ENCODE measurements around the gene XYLT1.

XYLT1 gene

GRCh38 chr16:17460890-17461289 is 9.9 kb downstream of the XYLT1 start:
- FAIRE-seq (no peak), DNase-seq (ENCODE audit: low spot score) (no peak)

- FAIRE-seq (no peak), DNase-seq (ENCODE audit: low spot score) (no peak)
Observed at GRCh38 chr16:17459903-17460521, 10.7 kb downstream of the XYLT1 start.

DNA sequence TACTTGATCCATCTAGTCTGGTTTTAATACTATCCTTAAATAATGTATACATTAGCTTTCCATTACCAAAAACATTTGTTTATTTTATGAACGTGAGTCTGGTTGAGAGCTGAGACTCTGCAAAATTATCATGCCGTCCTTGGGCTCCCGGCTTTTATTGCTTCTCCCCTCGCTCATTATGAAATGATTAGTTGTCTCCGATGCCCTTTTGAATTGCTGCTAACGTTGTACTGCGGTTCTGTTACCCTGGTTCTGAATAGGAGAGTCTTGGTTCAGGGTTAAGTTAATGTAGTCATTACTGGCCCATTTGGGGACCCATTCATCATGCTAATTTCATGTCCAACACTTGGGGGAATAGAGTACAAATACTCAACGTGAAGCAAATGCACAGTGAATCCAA is 12.8 kb downstream of the XYLT1 start:
- no peak for DNase-seq (ENCODE audit: low spot score)
- FAIRE-seq = no peak

GRCh38 chr16:17457513-17457912 is 13.2 kb downstream of the XYLT1 start:
- FAIRE-seq = no peak
- no peak for DNase-seq (ENCODE audit: low spot score)

GRCh38 chr16:17454162-17454730 is 16.5 kb downstream of the XYLT1 start:
- no peak for FAIRE-seq
- no peak for DNase-seq (ENCODE audit: low spot score)

GRCh38 chr16:17453364-17454038 is 17.3 kb downstream of the XYLT1 start:
- FAIRE-seq (no peak), DNase-seq (ENCODE audit: low spot score) (no peak)

GRCh38 chr16:17452922-17453321 is 17.8 kb downstream of the XYLT1 start:
- FAIRE-seq (no peak), DNase-seq (ENCODE audit: low spot score) (no peak)

- FAIRE-seq (no peak), DNase-seq (ENCODE audit: low spot score) (no peak)
Observed at GRCh38 chr16:17451843-17452242, 18.9 kb downstream of the XYLT1 start.

- DNase-seq (ENCODE audit: low spot score) = no peak
- no peak for FAIRE-seq
Observed at GRCh38 chr16:17450291-17450690, 20.5 kb downstream of the XYLT1 start.

DNA sequence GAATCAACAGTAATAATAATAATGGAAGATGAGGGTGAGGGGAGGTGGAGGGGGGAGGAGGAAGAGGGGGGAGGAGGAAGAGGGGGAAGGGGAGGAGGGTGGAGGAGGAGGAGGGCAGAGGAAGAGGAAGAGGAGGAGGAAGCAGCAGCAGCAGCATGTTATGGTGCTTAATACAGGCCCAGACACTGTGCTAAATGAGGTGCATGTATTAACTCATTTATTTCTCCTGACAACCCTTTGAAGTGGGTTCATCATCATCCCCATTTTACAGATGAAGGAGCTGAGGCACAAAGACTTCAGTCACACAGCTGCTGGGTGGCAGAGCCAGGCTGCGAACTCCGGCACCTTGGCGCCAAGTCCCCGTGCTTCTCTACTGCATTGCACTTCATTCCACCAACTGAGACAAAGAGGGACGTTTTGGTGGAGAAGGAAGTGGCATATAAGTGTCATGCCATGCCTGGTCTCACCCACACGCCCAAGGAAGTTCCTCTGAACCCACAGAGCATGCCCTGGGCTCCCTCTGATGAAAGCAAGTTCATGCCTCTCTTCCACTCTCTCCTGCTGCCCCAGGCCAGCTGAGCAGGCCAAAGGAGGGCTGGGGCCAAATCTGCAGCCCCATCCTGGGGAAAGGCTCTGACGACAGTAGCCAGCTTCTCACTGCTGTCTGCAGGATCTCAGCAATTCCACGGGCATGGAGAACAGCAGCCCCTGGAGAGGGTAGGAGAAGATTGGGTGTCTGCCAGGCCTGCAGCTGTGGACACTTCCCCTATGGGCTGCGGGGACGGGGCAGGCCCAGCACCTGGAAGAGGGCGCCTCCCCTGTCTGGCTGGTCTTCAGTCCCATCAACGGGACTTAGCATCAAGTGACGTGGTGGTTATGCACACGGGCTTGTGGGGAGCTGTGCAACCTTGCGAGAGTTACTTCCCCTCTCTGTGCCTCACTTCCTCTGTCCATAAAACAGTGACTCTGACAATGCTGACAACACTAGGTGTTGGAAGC is 21.8 kb downstream of the XYLT1 start:
- FAIRE-seq (no peak), DNase-seq (ENCODE audit: low spot score) (no peak)

DNA sequence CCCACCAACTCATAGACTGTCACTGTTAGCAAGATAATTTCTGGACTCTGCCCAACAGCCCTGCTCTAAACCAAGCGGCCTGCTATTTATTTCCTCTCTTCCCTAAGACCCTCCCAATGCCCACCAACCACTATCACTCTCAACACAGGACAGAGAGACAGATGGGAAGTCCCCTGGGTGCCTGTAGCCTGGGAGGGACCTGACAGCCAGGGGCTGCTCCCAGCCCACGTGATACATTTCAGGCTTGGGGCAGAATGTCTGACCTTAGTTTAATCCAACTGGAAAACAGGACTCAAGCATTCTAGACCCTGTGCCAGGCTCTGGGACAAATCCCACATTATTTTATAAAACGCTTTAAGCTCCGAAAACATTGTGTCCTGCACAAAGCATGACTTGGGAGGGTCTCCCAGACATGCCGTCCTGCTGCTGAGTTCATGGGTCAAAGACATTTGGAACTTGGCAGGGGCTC is 23.6 kb downstream of the XYLT1 start:
- FAIRE-seq (no peak), DNase-seq (ENCODE audit: low spot score) (no peak)

GRCh38 chr16:17446661-17447060 is 24.1 kb downstream of the XYLT1 start:
- DNase-seq (ENCODE audit: low spot score) = no peak
- FAIRE-seq = no peak

- no peak for DNase-seq (ENCODE audit: low spot score)
- no peak for FAIRE-seq
Observed at GRCh38 chr16:17445421-17445820, 25.3 kb downstream of the XYLT1 start.

DNA sequence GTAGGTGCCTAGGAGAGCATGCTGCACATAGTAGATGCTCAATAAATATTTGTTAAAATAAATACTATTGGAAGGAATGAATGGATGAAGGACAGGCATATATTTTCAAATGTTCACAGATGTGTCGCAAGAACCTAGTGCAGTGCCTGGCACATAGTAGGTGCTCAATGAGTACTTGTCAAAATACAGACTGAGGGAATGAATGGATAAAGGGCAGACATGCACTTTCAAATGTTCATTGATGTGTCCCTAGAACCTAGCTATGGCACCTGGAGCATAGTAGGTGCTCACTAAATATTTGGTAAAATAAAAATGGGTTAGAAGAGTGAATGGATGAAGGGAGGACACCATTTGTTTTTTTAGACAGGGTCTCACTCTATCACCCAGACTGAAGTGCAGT is 26.1 kb downstream of the XYLT1 start:
- no peak for DNase-seq (ENCODE audit: low spot score)
- no peak for FAIRE-seq

- DNase-seq (ENCODE audit: low spot score) = no peak
- FAIRE-seq = no peak
Observed at GRCh38 chr16:17440131-17440530, 30.6 kb downstream of the XYLT1 start.

GRCh38 chr16:17439580-17439979 is 31.2 kb downstream of the XYLT1 start:
- FAIRE-seq (no peak), DNase-seq (ENCODE audit: low spot score) (no peak)

DNA sequence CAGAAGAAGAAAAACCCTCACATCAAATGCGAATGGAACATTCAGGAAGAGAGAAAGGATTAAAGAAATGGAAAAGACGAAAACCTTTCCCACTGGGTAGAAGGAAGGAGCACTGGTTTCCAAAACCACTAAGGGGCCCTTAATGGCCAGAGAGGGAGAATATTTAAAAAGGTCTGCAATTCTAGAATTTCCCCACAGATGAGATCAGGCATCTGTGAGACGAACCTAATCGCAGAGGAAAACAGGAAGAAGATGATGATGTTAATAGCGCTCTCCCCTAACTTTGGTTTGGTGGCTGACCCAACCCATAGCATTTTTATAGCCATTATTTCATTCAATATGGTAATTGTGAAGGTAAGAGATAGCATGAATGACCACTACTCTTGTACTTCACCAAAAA is 32.8 kb downstream of the XYLT1 start:
- FAIRE-seq (no peak), DNase-seq (ENCODE audit: low spot score) (no peak)

DNA sequence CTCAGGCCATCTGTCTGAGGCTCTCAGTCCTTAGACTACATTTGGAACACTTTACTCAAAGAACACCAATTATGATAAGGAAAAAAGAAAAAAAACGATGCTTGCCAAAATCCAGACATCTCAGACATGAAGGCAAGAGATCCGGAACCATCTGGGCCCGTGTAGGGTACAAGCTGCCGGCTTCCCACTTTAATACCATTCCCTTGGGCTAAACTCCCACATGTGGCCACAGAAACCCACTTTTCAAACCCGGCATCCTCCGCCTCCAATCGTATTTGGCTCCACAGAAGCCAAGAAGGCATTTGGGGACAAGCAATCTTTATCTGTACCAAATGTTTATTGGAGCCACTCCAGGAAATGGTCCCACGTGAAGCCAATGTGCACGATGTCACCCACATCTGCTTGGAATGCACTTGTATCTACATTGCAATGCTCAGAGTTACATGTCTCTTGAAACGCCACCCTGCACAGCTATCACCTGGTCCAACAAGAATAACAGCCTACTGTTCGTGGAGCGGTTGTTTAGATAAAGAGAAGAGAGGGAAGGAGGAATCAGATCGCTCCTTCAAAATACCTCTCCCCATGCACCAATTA is 33.5 kb downstream of the XYLT1 start:
- DNase-seq (ENCODE audit: low spot score) = no peak
- FAIRE-seq = no peak

GRCh38 chr16:17435318-17435717 is 35.4 kb downstream of the XYLT1 start:
- no peak for DNase-seq (ENCODE audit: low spot score)
- no peak for FAIRE-seq

DNA sequence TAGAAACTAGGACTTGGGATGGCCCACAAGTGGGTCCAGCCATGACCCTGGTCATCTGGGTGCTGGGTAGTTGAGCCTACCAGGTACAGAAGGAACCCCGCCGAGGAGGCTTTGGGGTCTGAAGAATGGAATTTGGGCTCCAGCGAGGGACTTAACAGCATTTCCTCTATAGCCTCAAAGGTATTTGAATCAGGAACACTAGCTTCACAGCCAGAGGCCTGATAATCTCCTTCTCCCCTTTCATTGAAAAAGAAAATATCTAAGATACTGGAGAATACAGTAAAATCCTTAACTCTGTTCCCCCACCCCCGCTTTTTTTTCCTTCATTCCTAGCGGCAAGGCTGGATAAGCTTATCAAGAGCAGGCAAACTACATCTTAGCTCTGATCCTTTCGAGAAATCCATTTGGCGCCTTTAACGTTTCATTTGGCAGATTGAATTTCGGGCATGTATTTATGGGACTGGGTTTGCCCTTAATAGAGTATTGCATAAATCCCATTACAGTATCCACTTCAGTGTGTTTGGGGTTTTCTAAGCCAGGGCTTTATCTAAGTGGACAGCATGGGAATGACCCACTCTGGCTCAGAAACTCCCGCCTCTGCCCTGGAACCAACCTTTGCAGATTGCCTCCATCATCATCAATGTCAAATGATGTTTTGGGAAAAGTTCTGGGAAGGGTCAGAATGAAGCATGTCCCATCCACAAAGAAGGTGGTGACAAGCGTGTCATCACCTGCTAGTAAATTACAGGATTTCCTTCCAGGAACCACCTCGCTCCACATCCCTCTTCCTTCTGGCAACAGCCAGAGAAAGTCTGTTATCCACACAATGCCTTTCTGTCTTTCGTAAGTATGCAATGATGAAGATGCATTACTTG is 36.9 kb downstream of the XYLT1 start:
- FAIRE-seq = no peak

More for the DNA sequence above, 36.9 kb downstream of the XYLT1 start:
- DNase-seq (ENCODE audit: low spot score) = no peak

All from urothelium cell line (cell line).